Kidney tubule cell (primary cell): Measurements from ENCODE around the gene GPR107.
A peak's percentile ranks its signal among the peaks of the same experiment; 100 is the strongest.

Experiments used
- DNase-seq: peaks from one replicate; pipeline ENCODE4 v3.0.0-alpha.2; 2018; ENCODE audit warnings: low spot score

GPR107 gene

DNA sequence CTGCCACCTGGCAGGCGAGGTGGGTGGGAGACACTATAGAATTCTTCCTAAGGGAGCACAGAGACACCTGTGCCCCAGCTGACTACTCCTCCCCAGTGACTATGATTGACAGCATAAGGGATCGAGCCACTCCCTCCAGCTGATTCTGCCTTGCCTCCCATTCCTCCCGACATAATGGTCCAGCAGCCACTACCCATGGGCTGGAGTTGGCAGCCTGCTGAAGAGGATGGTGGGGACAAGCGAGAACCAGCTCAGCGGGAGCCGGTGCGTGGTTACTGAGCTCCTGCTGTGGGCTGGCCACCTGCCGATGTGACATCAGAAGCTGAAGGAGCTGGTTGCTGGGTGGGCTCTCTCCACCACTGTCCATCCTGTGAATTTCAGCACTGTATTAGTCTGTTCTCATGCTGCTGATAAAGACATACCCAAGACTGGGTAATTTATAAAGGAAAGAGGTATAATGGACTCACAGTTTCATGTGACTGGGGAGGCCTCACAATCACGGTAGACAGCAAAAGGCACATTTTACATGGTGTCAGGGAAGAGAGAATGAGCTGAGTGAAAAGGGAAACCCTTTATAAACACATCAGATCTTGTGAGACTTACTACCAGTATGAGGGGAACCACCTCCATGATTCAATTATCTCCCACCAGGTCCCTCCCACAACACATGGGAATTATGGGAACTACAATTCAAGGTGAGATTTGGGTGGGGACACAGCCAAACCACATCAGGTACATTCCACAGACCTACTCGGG, 106.4 kb downstream of the GPR107 start:
- no peak for DNase-seq

DNA sequence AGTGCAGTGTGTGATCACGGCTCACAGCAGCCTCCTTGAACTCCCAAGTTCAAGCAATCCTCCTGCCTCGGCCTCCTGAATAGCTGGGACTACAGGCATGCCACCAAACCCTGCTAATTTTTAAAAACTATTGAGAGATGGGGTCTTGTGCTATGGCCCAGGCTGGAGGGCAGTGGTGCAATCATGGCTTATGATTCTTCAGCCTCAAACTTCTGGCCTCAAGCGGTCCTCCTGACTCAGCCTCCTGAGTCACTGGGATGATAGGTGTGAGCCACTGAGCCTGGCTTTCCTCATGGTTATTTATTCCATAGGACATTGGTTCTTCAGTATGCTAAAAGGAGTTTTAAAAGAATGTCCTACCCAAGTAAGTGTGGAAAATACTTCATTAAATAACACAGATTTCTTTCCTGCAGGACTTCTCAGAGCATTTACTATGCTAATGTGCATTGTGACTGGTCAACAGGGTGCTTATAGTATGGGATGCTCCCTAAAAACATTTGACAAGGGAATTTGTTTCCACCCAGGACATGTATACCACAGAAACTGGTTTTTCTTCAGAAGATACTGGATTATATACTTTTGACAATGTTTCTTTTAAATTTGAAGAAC, 107.3 kb downstream of the GPR107 start:
- DNase-seq = no peak

DNA sequence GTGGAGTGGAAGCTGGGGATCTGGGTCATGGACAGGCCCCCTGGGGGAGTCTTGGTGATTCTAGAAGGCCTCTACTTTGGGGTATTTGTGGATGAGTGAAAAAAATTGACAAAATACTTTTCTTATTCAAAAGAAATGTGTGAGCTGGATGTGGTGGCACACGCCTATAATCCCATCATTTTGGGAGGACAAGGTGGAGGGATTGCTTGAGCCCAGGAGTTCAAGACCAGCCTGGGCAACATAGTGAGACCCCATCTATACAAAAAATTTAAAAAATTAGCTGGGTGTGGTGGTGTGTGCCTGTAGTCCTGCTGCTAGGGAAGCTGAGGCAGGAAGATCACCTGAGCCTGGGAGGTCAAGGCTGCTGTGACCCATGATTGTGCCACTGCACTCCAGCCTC, 111.9 kb downstream of the GPR107 start:
- no peak for DNase-seq

- no peak for DNase-seq
Measured at GRCh38 chr9:130166399-130166798, 112.7 kb downstream of the GPR107 start.

DNA sequence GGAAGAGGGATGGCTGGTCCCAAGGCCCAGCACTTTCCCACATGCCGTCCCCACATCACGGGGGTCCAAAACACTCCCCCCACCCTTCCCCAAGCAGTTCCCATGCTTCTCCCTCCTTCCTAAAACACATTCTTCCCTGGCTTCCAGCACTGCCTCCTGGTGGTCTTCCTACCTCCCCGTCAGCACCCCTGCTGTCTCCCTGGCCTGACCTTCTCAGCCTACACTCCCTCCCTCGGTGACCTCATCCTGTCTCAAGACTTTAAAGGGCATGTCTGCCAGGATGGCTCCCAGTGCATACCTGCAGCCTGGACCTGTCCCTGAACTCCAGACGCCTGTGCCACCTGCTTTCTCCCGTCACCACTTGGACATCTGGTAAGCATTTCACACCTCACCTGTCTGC, 114.2 kb downstream of the GPR107 start:
- DNase-seq = no peak

GRCh38 chr9:130171226-130172148, 117.8 kb downstream of the GPR107 start:
- DNase-seq = no peak

DNA sequence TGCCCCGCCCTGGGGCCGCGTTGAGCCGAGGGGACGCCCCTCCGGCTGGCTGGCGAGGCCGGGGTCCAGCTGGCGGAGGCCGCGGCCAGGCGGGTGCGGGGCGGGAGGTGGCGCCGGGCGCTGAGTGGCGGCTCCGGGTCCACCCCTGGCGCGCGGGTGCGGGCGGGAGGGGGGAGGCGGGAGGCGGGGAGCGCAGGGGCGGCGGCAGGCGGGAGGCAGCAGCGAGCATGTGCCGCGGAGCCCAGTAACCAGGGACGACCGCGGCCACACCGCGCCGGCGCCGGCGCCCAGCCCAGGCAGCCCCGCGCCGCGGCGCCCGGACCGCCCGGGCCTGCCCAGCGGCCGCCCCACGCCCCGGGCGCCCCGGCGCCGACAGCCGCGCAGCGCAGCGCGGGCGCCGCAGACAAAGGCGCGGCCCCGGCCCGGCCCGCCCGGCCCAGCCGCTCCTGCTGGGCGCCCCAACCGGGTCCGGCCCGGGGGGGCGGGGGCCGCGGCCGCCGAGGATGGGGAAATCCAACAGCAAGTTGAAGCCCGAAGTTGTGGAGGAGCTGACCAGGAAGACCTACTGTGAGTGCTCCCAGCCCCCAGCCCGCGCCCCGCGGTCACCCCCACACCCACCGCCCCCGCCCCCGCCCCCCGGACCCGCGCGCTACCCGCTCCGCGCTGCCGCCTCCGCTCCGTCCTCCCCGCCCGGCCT, 118.6 kb downstream of the GPR107 start, which contains the start of gene NCS1:
Gene NCS1, plus strand, starts transcription at position 244 of the 697 bp plus-strand sequence. Its CDS starts 260 bp downstream, at position 504.
- peak; percentile 80 for DNase-seq

DNA sequence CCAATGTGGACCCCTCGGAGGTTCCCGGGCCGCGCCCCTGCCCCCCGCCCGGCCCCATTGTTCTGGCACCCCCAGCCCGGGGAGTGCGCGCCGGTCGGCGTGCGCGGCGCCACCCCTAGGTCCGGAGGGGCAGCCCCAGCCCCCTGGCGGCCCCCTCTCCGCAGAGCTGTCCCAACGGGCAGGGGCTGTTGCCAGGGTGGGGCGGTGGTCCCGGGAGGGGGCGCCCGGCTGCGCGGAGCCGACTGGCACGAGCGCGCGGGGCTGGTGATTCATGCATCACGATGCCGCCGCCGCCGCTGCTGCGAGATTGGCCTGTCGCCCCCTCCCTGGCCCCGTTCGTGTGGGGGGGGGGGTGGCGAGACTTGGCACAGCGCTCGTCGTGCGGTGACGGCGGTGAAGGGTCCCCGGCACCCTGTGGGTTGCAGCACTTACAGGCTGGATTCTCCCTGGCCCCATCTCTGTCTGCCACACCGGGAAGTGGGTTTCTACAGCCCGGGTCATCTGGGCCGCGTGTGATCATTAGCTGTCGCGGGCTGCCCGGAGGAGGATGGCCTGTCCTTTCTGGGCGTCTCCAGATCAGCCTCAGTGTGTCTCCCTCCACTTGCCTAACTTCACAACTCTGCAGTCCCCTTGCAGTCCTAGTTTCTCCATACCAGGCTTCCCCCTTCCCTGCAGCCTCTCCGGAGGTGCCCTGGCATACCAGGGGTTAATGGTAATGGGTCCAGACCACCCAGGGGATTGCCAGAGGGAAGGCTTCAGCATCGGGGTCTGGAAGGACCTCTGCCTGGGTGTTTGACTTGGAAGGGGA, 119.4 kb downstream of the GPR107 start:
- DNase-seq = peak; percentile 39

GRCh38 chr9:130173666-130173983, 119.9 kb downstream of the GPR107 start:
- no peak for DNase-seq

- DNase-seq = no peak
Measured at GRCh38 chr9:130174025-130174424, 120.3 kb downstream of the GPR107 start.

DNA sequence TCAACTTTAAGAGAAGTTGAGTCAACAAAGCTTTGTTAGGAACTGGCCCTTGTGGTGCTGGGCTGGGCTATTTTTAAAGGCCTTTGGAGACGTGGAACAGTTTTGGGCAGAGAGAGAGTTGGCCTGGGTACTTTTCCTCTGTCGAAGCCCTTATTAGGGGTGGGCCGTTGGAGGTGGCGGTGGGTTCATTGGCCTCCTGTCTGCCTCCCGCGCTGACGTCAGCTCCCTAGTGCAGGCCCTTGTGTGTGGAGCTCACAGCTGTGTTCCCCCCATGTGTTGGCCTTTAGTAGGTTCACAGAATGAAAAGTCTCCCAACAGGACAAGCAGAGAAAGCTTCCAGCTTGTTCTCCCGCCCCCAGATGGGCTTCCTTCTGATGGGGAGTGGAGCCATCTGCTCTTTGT, 121.2 kb downstream of the GPR107 start:
- no peak for DNase-seq

GRCh38 chr9:130175355-130175754, 121.6 kb downstream of the GPR107 start:
- no peak for DNase-seq

DNA sequence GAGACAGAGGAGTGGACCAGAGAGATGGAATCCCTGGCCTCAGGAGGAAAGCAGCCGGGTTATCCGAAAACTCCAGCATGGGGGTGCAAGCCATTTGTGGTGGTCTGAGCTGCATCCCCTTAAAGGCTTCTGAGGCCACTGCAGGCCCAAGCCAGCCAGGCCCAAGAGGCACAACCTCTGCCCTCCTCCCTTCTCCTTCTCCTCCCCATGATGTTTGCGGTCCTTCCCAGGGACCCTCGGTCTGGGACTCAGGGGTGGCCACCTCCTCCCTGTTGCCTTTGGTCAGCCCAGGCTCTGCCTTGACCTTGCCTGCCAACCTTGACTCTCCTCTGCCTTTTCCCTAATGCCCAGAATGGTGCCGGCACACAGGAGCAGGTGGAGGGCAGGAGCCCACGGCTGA, 123.1 kb downstream of the GPR107 start:
- DNase-seq = no peak

GRCh38 chr9:130177898-130178805, 124.4 kb downstream of the GPR107 start:
- DNase-seq = no peak

GRCh38 chr9:130179331-130179907, 125.7 kb downstream of the GPR107 start:
- no peak for DNase-seq

GRCh38 chr9:130180516-130180915, 126.8 kb downstream of the GPR107 start:
- DNase-seq = no peak

- no peak for DNase-seq
Measured at GRCh38 chr9:130181678-130182380, 128.1 kb downstream of the GPR107 start.

GRCh38 chr9:130182381-130182909, 128.7 kb downstream of the GPR107 start:
- DNase-seq = no peak
